Measurements from ENCODE around the gene RGS7BP. TPM values are rescaled to one million over a fixed set of nuclear protein-coding genes. Genes with fewer than 3 reads are reported as not detected.
"Not testable (repeated sequence)": the region's sequence is repeated elsewhere in the genome, so short reads cannot be mapped to it uniquely, and the experiment has no call there.

Gene RGS7BP
- total and polyA plus RNA-seq, 4 donors, result 0.04 to 3.3 (median 1.4) TPM

GRCh38 chr5:64532657-64533056 lies 26.8 kb downstream of the RGS7BP start:
- no peak overlapping the region for H3K9ac ChIP-seq (ENCODE audit: insufficient read depth in 1 of 2, low read length in 2 of 2)
- H3K4me1 ChIP-seq (ENCODE audit: control insufficient read depth in 5 of 5, insufficient read depth in 5 of 5, low read length in 5 of 5), result peaks cover 0 to 4% (median 0%) of the 10 kb centered on the region in 5 donors
- H3K36me3 ChIP-seq (ENCODE audit: control insufficient read depth in 4 of 4, insufficient read depth in 4 of 4, low read length in 4 of 4), result no peaks in the 10 kb centered on the region
- H3K27me3 ChIP-seq (ENCODE audit: control insufficient read depth in 3 of 3, insufficient read depth in 3 of 3, low read length in 2 of 3), result no peaks in the 10 kb centered on the region
- 94 to 96% methylated on average over 2 of the region's 2 CpGs for WGBS, 2 donors
- DNase-seq, result no peak
- no peak for ATAC-seq (ENCODE audit: insufficient read depth, low FRiP score)
- no peak for TF ChIP-seq CTCF (IDR thresholded peaks at IDR 0.05; ENCODE audit: control extremely low read depth, extremely low read depth)
- H3K9me3 ChIP-seq (ENCODE audit: control insufficient read depth in 4 of 4, insufficient read depth in 3 of 4, low read length in 3 of 4), result no peaks in the 10 kb centered on the region
- H3K27ac ChIP-seq (ENCODE audit: low read depth in 1 of 2, low read length in 1 of 2), result no peak overlapping the region
- no peak overlapping the region for H3K4me3 ChIP-seq

- ATAC-seq (ENCODE audit: insufficient read depth, low FRiP score), result no peak
- Histone ChIP-seq H3K27me3 (ENCODE audit: control insufficient read depth in 3 of 3, insufficient read depth in 3 of 3, low read length in 2 of 3) (no peaks in the 10 kb centered on the region), H3K4me3 (no peak overlapping the region), H3K4me1 (ENCODE audit: control insufficient read depth in 5 of 5, insufficient read depth in 5 of 5, low read length in 5 of 5) (peaks cover 0 to 4% (median 0%) of the 10 kb centered on the region in 5 donors), H3K36me3 (ENCODE audit: control insufficient read depth in 4 of 4, insufficient read depth in 4 of 4, low read length in 4 of 4) (no peaks in the 10 kb centered on the region), H3K27ac (ENCODE audit: low read depth in 1 of 2, low read length in 1 of 2) (no peak overlapping the region), H3K9me3 (ENCODE audit: control insufficient read depth in 4 of 4, insufficient read depth in 3 of 4, low read length in 3 of 4) (no peaks in the 10 kb centered on the region), H3K9ac (ENCODE audit: insufficient read depth in 1 of 2, low read length in 2 of 2) (no peak overlapping the region)
- no peak for TF ChIP-seq CTCF (IDR thresholded peaks at IDR 0.05; ENCODE audit: control extremely low read depth, extremely low read depth)
- 73 to 88% methylated on average over 3 of the region's 3 CpGs for WGBS, 2 donors
- no peak for DNase-seq
These were observed 28.2 kb downstream of the RGS7BP start for GRCh38 chr5:64534033-64534432.

GRCh38 chr5:64557911-64558310 lies 52.1 kb downstream of the RGS7BP start:
- DNase-seq, result no peak
- H3K9ac ChIP-seq (ENCODE audit: insufficient read depth in 1 of 2, low read length in 2 of 2), result no peak overlapping the region
- no peak overlapping the region for H3K27ac ChIP-seq (ENCODE audit: low read depth in 1 of 2, low read length in 1 of 2)
- 58 to 65% methylated on average over 2 of the region's 2 CpGs for WGBS, 2 donors
- no peaks in the 10 kb centered on the region for H3K4me1 ChIP-seq (ENCODE audit: control insufficient read depth in 5 of 5, insufficient read depth in 5 of 5, low read length in 5 of 5)
- no peak for ATAC-seq (ENCODE audit: insufficient read depth, low FRiP score)
- no peak for TF ChIP-seq CTCF (IDR thresholded peaks at IDR 0.05; ENCODE audit: control extremely low read depth, extremely low read depth)
- no peaks in the 10 kb centered on the region for H3K36me3 ChIP-seq (ENCODE audit: control insufficient read depth in 4 of 4, insufficient read depth in 4 of 4, low read length in 4 of 4)
- no peaks in the 10 kb centered on the region for H3K27me3 ChIP-seq (ENCODE audit: control insufficient read depth in 3 of 3, insufficient read depth in 3 of 3, low read length in 2 of 3)
- H3K9me3 ChIP-seq (ENCODE audit: control insufficient read depth in 4 of 4, insufficient read depth in 3 of 4, low read length in 3 of 4), result peaks cover 0 to 10% (median 6%) of the 10 kb centered on the region in 4 donors
- H3K4me3 ChIP-seq, result no peak overlapping the region

GRCh38 chr5:64558641-64559040 lies 52.8 kb downstream of the RGS7BP start:
- not testable (repeated sequence) for H3K36me3 ChIP-seq (ENCODE audit: control insufficient read depth in 4 of 4, insufficient read depth in 4 of 4, low read length in 4 of 4); H3K4me3 ChIP-seq; DNase-seq; H3K4me1 ChIP-seq (ENCODE audit: control insufficient read depth in 5 of 5, insufficient read depth in 5 of 5, low read length in 5 of 5); H3K9me3 ChIP-seq (ENCODE audit: control insufficient read depth in 4 of 4, insufficient read depth in 3 of 4, low read length in 3 of 4); ATAC-seq (ENCODE audit: insufficient read depth, low FRiP score); H3K27ac ChIP-seq (ENCODE audit: low read depth in 1 of 2, low read length in 1 of 2); H3K27me3 ChIP-seq (ENCODE audit: control insufficient read depth in 3 of 3, insufficient read depth in 3 of 3, low read length in 2 of 3); H3K9ac ChIP-seq (ENCODE audit: insufficient read depth in 1 of 2, low read length in 2 of 2)
- WGBS, 2 donors, result 78 to 92% methylated on average over 4 of the region's 4 CpGs
